OCI-LY1 (cell line): Measurements from ENCODE around the gene AQP12B.

Source experiments
- CTCF ChIP-seq: fragments of 200-600 bp; sonication (generic), shearing (Covaris generic); IDR thresholded peaks from 2 replicates; pipeline ENCODE4 v1.5.1; 2017; ENCODE audit warnings: mild to moderate bottlenecking, antibody characterized with exemption, low read length, moderate library complexity, mixed read lengths
- EZH2 ChIP-seq: fragments of 200-600 bp; sonication (generic), shearing (Covaris generic); IDR thresholded peaks from 2 replicates; pipeline ENCODE4 v1.8.0; 2017; ENCODE audit warnings: borderline replicate concordance, mixed run types, mild to moderate bottlenecking, antibody characterized with exemption, low read length, moderate library complexity, mixed read lengths

- TF ChIP-seq CTCF (no peak), EZH2 (no peak)
Observed at GRCh38 chr2:240645801-240646175, 36.9 kb downstream of the AQP12B start.
